Adrenal gland (tissue), 12 donors: ENCODE data around the gene ORAI3. TPM values are rescaled to one million over a fixed set of nuclear protein-coding genes. Genes with fewer than 3 reads are reported as not detected.

Experiments used
- DNase-seq, 7 donors: peaks; one replicate each; pipeline ENCODE4 v3.0.0-alpha.2; 2019 to 2020
- H3K27ac ChIP-seq, 5 donors: fragments of 200-600 bp; sonication (generic) in 4 of 5; 1 replicate in 3 of 5; 2 replicates in 2 of 5; pipeline versions ENCODE4 v1.5.1 to v1.8.0; 2016 to 2020; ENCODE audit warnings: mild to moderate bottlenecking in 1 of 5
- H3K27me3 ChIP-seq: fragments of 200-600 bp; 2 replicates; pipeline ENCODE4 v1.8.0; 2021
- H3K36me3 ChIP-seq, 2 donors: fragments of 200-600 bp; replicated peaks in 1 of 2; 1 replicate in 1 of 2; 2 replicates in 1 of 2; pipeline versions ENCODE4 v1.5.1 to v1.8.0; 2018 to 2022
- H3K4me1 ChIP-seq, 2 donors: fragments of 200-600 bp; replicated peaks in 1 of 2; 1 replicate in 1 of 2; 2 replicates in 1 of 2; pipeline versions ENCODE4 v1.5.1 to v1.8.0; 2018 to 2021
- H3K4me3 ChIP-seq, 4 donors: fragments of 200-600 bp; sonication (generic) in 3 of 4; one replicate each; pipeline ENCODE4 v1.5.1; 2016 to 2018
- H3K9me3 ChIP-seq, 3 donors: fragments of 200-600 bp; sonication (generic) in 1 of 3; replicated peaks in 1 of 3; 1 replicate in 2 of 3; 2 replicates in 1 of 3; pipeline versions ENCODE4 v1.5.1 to v1.8.0; 2016 to 2021
- POLR2A ChIP-seq, 2 donors: fragments of 450-650 bp; IDR thresholded peaks; one replicate each; pipeline ENCODE4 v1.6.1; 2017; ENCODE audit warnings: antibody characterized with exemption in 2 of 2, mild to moderate bottlenecking in 2 of 2, moderate library complexity in 1 of 2
- WGBS, 4 donors: extraction: QIAGEN DNeasy Blood & Tissue Kit in 2 of 4; methylation state at CpG; one replicate each; pipeline versions ENCODE4 v1.1.5 to v1.1.7; 2013 to 2017; 5-methylcytosine and 5-hydroxymethylcytosine counted together
- intact Hi-C, 2 donors: fragments of 100-400 bp; cut with DNase I; formaldehyde crosslinking; loops; one replicate each; pipeline versions ENCODE4 v1.14.1 to v1.15.0; 2022 to 2023
- polyA plus RNA-seq, 3 donors: library from polyadenylated mRNA; stranded (reverse); fragments of 200-250 nt in 2 of 3; fragments of 350-450 nt in 1 of 3; fragmentation: Illumina TruSeq in 1 of 3; extraction: RNeasy Lipid Tissue Mini Kit (QIAGEN cat#74804) in 1 of 3; gene quantifications; one replicate each; pipeline ENCODE4 v1.2.3, GENCODE V29; 2013 to 2014
- small RNA-seq, 2 donors: library from RNA; depleted of rRNA; stranded (forward); fragments of <200 nt; gene quantifications; one replicate each; pipeline ENCODE3, GENCODE V24; 2016
- total RNA-seq, 9 donors: library from RNA; depleted of rRNA in 4 of 9; stranded (reverse); fragments of >200 nt in 4 of 9; fragments of 120-200 nt in 1 of 9; fragmentation: NEBNext Ultra II Directional in 1 of 9; extraction: Animal tissue kit (Norgen Biotek cat#: 25700) in 1 of 9; gene quantifications; one replicate each; pipeline versions ENCODE4 v1.1.0 to v1.2.4, GENCODE V29; 2013 to 2023
- TF ChIP-seq, protein P1 (sequence below), 6 experiments: fragments of 450-650 bp in 4 of 6; fragments of 200-600 bp in 2 of 6; sonication (generic) in 1 of 6; IDR thresholded peaks; 1 replicate in 5 of 6; 2 replicates in 1 of 6; pipeline versions ENCODE4 v1.5.1 to v1.8.0; 2016 to 2021; ENCODE audit warnings: antibody characterized with exemption in 6 of 6, mild to moderate bottlenecking in 2 of 6, moderate library complexity in 1 of 6
- donor health status: healthy with polysubstance abuse.
- donor health status: Bipolar disorder and iron deficiency.
- donor health status: DM: yes; HTN: yes; CAD: no.
- donor health status: DM: no; HTN: no; CAD: no.
- donor health status: DM: no; HTN: no; CAD: no.
- donor health status: DM: yes; HTN: yes; CAD: no.

ORAI3 gene
- total and polyA plus RNA-seq, 12 donors = 19.5 to 101 (median 57.0) TPM

DNA sequence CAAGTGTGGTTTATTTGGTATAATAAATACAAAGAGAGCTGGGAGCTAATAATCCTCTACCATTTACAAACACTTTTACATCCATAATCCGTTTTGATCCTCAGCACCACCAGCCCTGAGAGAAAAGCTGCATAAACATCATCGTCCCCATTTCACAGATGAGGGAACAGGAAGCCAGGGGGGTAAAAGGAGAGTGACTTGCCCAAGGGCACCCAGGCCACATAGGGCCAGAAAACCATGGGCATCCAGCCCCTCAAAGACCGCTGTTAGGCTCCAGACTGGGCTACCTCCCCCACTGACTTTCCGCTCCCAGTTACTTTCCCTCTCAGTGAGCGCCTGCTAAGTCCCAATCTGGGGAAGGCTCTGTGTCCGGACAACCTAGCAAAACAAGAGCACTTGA is 54.9 kb downstream of the ORAI3 start:
- Histone ChIP-seq H3K36me3 (no peaks in the 10 kb centered on the region), H3K27me3 (peaks cover under 1% of the 10 kb centered on the region), H3K4me3 (no peak overlapping the region), H3K27ac (no peak overlapping the region), H3K4me1 (no peaks in the 10 kb centered on the region), H3K9me3 (no peaks in the 10 kb centered on the region)
- DNase-seq = no peak
- intact Hi-C loops = no loop called here
- TF ChIP-seq, protein P1, sequence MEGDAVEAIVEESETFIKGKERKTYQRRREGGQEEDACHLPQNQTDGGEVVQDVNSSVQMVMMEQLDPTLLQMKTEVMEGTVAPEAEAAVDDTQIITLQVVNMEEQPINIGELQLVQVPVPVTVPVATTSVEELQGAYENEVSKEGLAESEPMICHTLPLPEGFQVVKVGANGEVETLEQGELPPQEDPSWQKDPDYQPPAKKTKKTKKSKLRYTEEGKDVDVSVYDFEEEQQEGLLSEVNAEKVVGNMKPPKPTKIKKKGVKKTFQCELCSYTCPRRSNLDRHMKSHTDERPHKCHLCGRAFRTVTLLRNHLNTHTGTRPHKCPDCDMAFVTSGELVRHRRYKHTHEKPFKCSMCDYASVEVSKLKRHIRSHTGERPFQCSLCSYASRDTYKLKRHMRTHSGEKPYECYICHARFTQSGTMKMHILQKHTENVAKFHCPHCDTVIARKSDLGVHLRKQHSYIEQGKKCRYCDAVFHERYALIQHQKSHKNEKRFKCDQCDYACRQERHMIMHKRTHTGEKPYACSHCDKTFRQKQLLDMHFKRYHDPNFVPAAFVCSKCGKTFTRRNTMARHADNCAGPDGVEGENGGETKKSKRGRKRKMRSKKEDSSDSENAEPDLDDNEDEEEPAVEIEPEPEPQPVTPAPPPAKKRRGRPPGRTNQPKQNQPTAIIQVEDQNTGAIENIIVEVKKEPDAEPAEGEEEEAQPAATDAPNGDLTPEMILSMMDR (IDR thresholded peaks at IDR 0.05) = no peak
- TF ChIP-seq POLR2A (IDR thresholded peaks at IDR 0.05) = no peak
- 88 to 94% (median 91%) methylated on average over 6 of the region's 6 CpGs for WGBS, 4 donors

Small RNA genes lying within 50 kb of the gene (small RNA-seq; reads per million reads assigned to genes)
- gene AC135048.1 = 0 reads per million in 2 donors

Other genes starting within 250 kb of the ORAI3 start
- gene SRCAP, start 249.9 kb upstream of the ORAI3 start, total RNA-seq = 10 to 100 TPM in 8 of 9 donors, 1 to 10 TPM in 1; 7.8 to 82.4 (median 48.7) TPM
- gene SRCAP, start 249.9 kb upstream of the ORAI3 start, polyA plus RNA-seq = 10 to 100 TPM in 2 of 3 donors, 1 to 10 TPM in 1; 3.7 to 48.1 (median 19.7) TPM
- 10 to 100 TPM; 25.4 to 48.3 (median 34.3) TPM for gene PHKG2, start 200.6 kb upstream of the ORAI3 start, total RNA-seq
- 10 to 100 TPM; 18.7 to 82.8 (median 58.5) TPM for gene PHKG2, start 200.6 kb upstream of the ORAI3 start, polyA plus RNA-seq
- gene CFAP119, start 187.0 kb upstream of the ORAI3 start, total RNA-seq = 10 to 100 TPM in 3 of 9 donors, 1 to 10 TPM in 6; 2.3 to 22.1 (median 7.9) TPM
- 10 to 100 TPM in 2 of 3 donors, 1 to 10 TPM in 1; 6.3 to 37.6 (median 24.6) TPM for gene CFAP119, start 187.0 kb upstream of the ORAI3 start, polyA plus RNA-seq
- 100 to 1,000 TPM in 8 of 9 donors, 10 to 100 TPM in 1; 86.9 to 164 (median 108) TPM for gene RNF40, start 186.7 kb upstream of the ORAI3 start, total RNA-seq
- gene RNF40, start 186.7 kb upstream of the ORAI3 start, polyA plus RNA-seq = 100 to 1,000 TPM; 121 to 143 (median 137) TPM
- gene ZNF629, start 161.9 kb upstream of the ORAI3 start, total RNA-seq = 10 to 100 TPM; 16.6 to 27.0 (median 24.2) TPM
- gene ZNF629, start 161.9 kb upstream of the ORAI3 start, polyA plus RNA-seq = 10 to 100 TPM in 2 of 3 donors, 1 to 10 TPM in 1; 7.9 to 14.7 (median 13.6) TPM
- gene BCL7C, start 55.0 kb upstream of the ORAI3 start, total RNA-seq = 10 to 100 TPM; 18.0 to 45.3 (median 30.9) TPM
- 10 to 100 TPM in 2 of 3 donors, 1 to 10 TPM in 1; 7.7 to 88.3 (median 50.1) TPM for gene BCL7C, start 55.0 kb upstream of the ORAI3 start, polyA plus RNA-seq
- gene CTF1, start 52.5 kb upstream of the ORAI3 start, total RNA-seq = 10 to 100 TPM in 4 of 9 donors, 1 to 10 TPM in 5; 2.1 to 13.9 (median 8.2) TPM
- gene CTF1, start 52.5 kb upstream of the ORAI3 start, polyA plus RNA-seq = 1 to 10 TPM; 4.0 to 7.0 (median 4.7) TPM
- gene FBXL19, start 25.5 kb upstream of the ORAI3 start, total RNA-seq = 10 to 100 TPM in 7 of 9 donors, 1 to 10 TPM in 2; 6.6 to 17.6 (median 12.4) TPM
- gene FBXL19, start 25.5 kb upstream of the ORAI3 start, polyA plus RNA-seq = 10 to 100 TPM in 2 of 3 donors, 1 to 10 TPM in 1; 1.6 to 74.1 (median 14.0) TPM
- 10 to 100 TPM in 6 of 9 donors, 1 to 10 TPM in 3; 2.3 to 23.0 (median 11.6) TPM for gene SETD1A, start 8.7 kb downstream of the ORAI3 start, total RNA-seq
- gene SETD1A, start 8.7 kb downstream of the ORAI3 start, polyA plus RNA-seq = 10 to 100 TPM in 2 of 3 donors, 1 to 10 TPM in 1; 8.7 to 40.1 (median 19.1) TPM
- gene HSD3B7, start 36.1 kb downstream of the ORAI3 start, total RNA-seq = 10 to 100 TPM in 8 of 9 donors, 1 to 10 TPM in 1; 2.7 to 78.8 (median 35.5) TPM
- 10 to 100 TPM; 11.1 to 46.3 (median 24.3) TPM for gene HSD3B7, start 36.1 kb downstream of the ORAI3 start, polyA plus RNA-seq
- gene STX1B, start 61.6 kb downstream of the ORAI3 start, total RNA-seq = 1 to 10 TPM in 5 of 9 donors, under 1 TPM in 2, not detected in 2; 0.17 to 2.5 (median 2.0) TPM
- 1 to 10 TPM in 2 of 3 donors, under 1 TPM in 1; 0.71 to 5.3 (median 1.2) TPM for gene STX1B, start 61.6 kb downstream of the ORAI3 start, polyA plus RNA-seq
- gene STX4, start 84.5 kb downstream of the ORAI3 start, total RNA-seq = 10 to 100 TPM; 25.0 to 99.5 (median 34.4) TPM
- 100 to 1,000 TPM in 2 of 3 donors, 10 to 100 TPM in 1; 48.4 to 225 (median 152) TPM for gene STX4, start 84.5 kb downstream of the ORAI3 start, polyA plus RNA-seq
- gene ZNF668, start 125.2 kb downstream of the ORAI3 start, total RNA-seq = 10 to 100 TPM in 8 of 9 donors, 1 to 10 TPM in 1; 2.4 to 29.5 (median 11.2) TPM
- 10 to 100 TPM in 2 of 3 donors, 1 to 10 TPM in 1; 6.2 to 19.5 (median 11.7) TPM for gene ZNF668, start 125.2 kb downstream of the ORAI3 start, polyA plus RNA-seq
- gene ZNF646, start 125.4 kb downstream of the ORAI3 start, total RNA-seq = 10 to 100 TPM in 8 of 9 donors, 1 to 10 TPM in 1; 6.9 to 17.8 (median 13.9) TPM
- gene ZNF646, start 125.4 kb downstream of the ORAI3 start, polyA plus RNA-seq = 10 to 100 TPM in 1 of 3 donors, 1 to 10 TPM in 2; 3.1 to 15.4 (median 3.7) TPM
- 1 to 10 TPM in 4 of 9 donors, under 1 TPM in 5; 0.18 to 3.0 (median 0.89) TPM for gene PRSS53, start 139.9 kb downstream of the ORAI3 start, total RNA-seq
- 10 to 100 TPM in 1 of 3 donors, 1 to 10 TPM in 1, under 1 TPM in 1; 0.29 to 11.0 (median 3.1) TPM for gene PRSS53, start 139.9 kb downstream of the ORAI3 start, polyA plus RNA-seq
- 100 to 1,000 TPM in 7 of 9 donors, 10 to 100 TPM in 2; 38.6 to 267 (median 154) TPM for gene VKORC1, start 145.7 kb downstream of the ORAI3 start, total RNA-seq
- gene VKORC1, start 145.7 kb downstream of the ORAI3 start, polyA plus RNA-seq = 100 to 1,000 TPM in 1 of 3 donors, 10 to 100 TPM in 2; 69.5 to 120 (median 82.1) TPM
- 100 to 1,000 TPM in 5 of 9 donors, 10 to 100 TPM in 4; 27.0 to 181 (median 104) TPM for gene BCKDK, start 159.3 kb downstream of the ORAI3 start, total RNA-seq
- 10 to 100 TPM; 30.6 to 32.1 (median 30.6) TPM for gene BCKDK, start 159.3 kb downstream of the ORAI3 start, polyA plus RNA-seq
- 10 to 100 TPM; 61.1 to 94.0 (median 83.5) TPM for gene KAT8, start 168.6 kb downstream of the ORAI3 start, total RNA-seq
- gene KAT8, start 168.6 kb downstream of the ORAI3 start, polyA plus RNA-seq = 100 to 1,000 TPM in 1 of 3 donors, 10 to 100 TPM in 2; 45.0 to 148 (median 97.4) TPM
- gene PRSS8, start 186.7 kb downstream of the ORAI3 start, total RNA-seq = 1 to 10 TPM in 1 of 9 donors, under 1 TPM in 4, not detected in 4; 0.41 to 1.8 (median 0.65) TPM
- gene PRSS8, start 186.7 kb downstream of the ORAI3 start, polyA plus RNA-seq = under 1 TPM in 2 of 3 donors, not detected in 1; 0.16 to 0.20 TPM
- 10 to 100 TPM in 1 of 9 donors, 1 to 10 TPM in 7, under 1 TPM in 1; 0.89 to 18.3 (median 7.3) TPM for gene PRSS36, start 201.0 kb downstream of the ORAI3 start, total RNA-seq
- gene PRSS36, start 201.0 kb downstream of the ORAI3 start, polyA plus RNA-seq = 10 to 100 TPM in 1 of 3 donors, 1 to 10 TPM in 2; 1.0 to 17.7 (median 8.2) TPM
- gene FUS, start 231.1 kb downstream of the ORAI3 start, total RNA-seq = 100 to 1,000 TPM in 4 of 9 donors, 10 to 100 TPM in 5; 12.7 to 285 (median 47.5) TPM
- 100 to 1,000 TPM; 288 to 536 (median 474) TPM for gene FUS, start 231.1 kb downstream of the ORAI3 start, polyA plus RNA-seq